GM21360 (cell line): ENCODE measurements around the gene STARD7.
A peak's percentile ranks its signal among the peaks of the same experiment; 100 is the strongest.
"Not testable (repeated sequence)": the region's sequence is repeated elsewhere in the genome, so short reads cannot be mapped to it uniquely, and the experiment has no call there.

Experiments used
- ATAC-seq: cut with Tn5 transposase; IDR thresholded peaks from one replicate; pipeline ENCODE4 v1.9.1; 2021; ENCODE audit warnings: mild to moderate bottlenecking, moderate library complexity; ENCODE audit not compliant: unreplicated experiment

The STARD7 gene

DNA sequence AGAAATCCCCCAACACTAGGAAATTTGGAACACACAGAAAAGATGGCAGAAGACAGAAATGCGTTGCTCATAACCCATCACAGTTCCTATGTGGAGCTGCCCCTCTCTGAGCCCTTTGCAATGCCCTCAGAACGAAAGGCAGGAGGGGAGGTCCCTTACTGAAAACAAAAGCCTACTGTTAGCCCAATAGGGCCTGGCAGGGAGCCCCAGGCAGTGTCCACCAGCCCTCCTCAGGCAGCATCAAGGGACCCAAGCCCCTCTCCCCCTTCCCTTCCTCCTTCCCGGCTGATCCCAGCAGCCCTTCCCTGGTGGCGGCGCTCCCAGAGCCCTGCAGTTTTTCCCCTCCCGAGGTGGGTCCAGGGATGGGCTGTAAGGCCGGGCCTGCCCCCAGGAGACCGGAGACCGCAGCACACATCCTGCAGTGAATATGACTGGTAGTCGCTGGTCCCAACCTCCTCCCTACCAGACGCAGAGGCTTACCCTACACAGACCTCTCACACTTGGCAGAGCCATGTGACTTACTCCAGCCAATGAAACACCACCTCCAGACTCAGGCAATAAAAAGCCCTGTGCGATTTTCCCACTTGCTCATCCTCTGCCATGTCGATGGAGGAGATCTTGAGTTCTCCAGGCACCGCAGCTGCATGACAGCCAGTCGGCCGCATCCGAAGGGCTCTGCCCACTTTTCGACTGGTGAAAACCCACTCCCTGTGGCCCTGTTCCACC, 44.0 kb downstream of the STARD7 start:
- peak; percentile 69 for ATAC-seq

- ATAC-seq: peak; percentile 58
Observed at GRCh38 chr2:96163768-96164429, 44.7 kb downstream of the STARD7 start.

DNA sequence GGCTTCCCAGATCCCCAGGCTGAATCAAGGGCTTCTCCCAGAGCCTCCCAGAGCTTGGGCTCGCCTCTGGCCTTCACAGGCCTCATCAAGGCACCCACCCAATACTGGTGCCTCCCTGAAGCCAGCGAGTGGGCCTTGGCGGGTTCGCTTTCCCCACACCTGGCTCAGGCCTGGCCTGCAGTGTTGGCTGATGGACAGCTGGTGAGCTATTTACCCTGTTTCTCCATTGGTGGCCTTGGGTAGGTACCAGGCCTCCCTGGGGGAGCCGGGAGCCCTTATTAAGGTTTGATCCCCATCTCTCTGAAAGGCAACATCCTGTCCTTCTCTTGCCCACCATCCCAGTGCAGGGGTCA, 45.2 kb downstream of the STARD7 start:
- ATAC-seq: no peak

- no peak for ATAC-seq
Observed at GRCh38 chr2:96161898-96162297, 46.7 kb downstream of the STARD7 start.

GRCh38 chr2:96160366-96160765, 48.3 kb downstream of the STARD7 start:
- ATAC-seq: not testable (repeated sequence)

GRCh38 chr2:96159084-96159830, 49.4 kb downstream of the STARD7 start:
- ATAC-seq: no peak

DNA sequence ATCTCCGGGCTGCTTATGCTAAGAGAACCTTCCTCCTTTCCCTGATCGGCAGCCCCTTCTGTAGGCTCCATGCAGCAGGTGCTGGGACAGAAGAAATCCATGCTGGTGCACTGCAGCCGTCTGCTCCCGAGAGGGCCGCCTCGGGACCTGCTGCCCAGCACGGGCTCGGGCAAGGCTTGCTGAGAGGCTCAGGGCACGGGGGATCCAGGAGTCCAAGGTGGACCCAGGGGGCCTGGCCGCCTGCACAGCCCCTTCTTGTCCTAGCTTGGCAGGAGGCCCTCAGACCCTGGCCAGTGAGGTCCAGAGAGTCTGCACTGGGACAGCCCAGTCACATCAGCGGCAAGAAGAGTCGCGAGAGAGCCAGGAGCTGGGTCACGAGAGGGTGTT, 50.1 kb downstream of the STARD7 start:
- ATAC-seq: no peak

- peak; percentile 64 for ATAC-seq
Observed at GRCh38 chr2:96157649-96158553, 50.7 kb downstream of the STARD7 start.

DNA sequence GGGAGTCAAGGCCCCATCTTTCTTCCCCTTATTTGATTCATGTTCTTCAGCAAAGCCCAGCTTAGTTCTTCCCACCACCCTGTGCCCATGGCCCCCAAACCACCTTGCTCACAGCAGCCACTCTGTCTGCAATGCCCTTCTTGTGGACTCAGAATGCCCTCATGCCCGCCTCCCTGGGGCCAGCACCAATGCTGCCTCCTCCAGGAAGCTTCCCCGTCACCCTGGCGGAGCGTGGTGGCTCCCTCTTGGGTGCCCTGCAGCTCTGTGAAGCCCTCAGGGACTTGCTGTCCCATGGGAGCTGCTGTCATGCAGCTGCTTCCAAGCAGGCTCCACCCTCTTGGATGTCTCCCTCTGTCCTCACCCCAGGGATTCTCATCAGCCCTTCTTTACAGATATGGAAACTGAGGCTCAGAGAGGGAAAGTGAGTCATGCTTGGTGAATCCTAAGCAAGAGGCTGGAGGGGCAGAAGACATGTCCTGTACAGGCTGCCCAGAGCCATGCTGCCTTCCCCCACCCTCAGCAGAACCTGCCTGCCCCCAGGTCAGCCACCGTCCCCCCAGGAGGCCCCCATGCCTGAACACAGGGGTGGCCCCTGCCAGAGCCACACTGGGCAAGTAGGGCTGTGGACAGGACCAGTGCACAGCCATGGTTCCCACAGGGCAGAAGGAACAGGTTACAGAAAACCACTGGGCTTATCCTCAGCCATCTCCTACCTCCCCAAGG, 51.5 kb downstream of the STARD7 start:
- ATAC-seq: peak; percentile 37

DNA sequence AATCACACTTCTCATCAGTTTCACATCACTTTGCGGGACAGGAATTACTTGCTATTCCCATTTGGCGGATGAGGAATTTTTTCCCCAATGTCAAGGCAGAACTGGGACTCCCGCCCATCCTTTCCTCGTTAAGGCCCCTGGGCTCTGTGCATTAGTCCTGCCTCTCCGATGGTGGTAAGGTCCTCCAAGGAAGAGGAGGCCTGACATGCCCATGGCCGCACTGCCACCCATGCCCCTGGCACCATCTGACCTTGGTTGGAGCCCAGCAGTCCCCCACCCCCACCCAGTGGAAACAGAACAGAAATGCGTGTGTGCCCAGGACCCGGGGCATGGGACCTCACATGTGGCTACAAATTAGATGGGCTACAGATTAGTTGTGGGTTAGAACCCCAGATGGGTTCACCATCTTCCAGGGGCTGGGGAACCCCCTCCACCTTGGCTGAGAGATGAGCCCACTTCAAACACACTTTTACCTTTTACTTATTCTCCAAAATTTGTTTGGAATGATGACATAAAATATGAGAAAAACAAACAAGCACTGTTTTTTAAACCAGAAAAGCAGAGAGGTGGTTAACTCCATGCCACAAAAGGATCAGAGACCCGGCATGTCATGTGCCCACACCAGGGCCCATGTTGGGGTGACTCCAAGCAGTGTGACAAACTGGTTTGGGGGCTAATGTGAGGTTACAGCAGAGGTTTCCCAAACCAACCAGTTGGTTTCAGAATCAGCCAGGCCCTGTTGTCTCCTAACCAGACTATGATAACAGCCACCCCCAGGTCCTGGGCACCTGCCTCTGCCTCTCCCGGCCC, 52.4 kb downstream of the STARD7 start:
- no peak for ATAC-seq

DNA sequence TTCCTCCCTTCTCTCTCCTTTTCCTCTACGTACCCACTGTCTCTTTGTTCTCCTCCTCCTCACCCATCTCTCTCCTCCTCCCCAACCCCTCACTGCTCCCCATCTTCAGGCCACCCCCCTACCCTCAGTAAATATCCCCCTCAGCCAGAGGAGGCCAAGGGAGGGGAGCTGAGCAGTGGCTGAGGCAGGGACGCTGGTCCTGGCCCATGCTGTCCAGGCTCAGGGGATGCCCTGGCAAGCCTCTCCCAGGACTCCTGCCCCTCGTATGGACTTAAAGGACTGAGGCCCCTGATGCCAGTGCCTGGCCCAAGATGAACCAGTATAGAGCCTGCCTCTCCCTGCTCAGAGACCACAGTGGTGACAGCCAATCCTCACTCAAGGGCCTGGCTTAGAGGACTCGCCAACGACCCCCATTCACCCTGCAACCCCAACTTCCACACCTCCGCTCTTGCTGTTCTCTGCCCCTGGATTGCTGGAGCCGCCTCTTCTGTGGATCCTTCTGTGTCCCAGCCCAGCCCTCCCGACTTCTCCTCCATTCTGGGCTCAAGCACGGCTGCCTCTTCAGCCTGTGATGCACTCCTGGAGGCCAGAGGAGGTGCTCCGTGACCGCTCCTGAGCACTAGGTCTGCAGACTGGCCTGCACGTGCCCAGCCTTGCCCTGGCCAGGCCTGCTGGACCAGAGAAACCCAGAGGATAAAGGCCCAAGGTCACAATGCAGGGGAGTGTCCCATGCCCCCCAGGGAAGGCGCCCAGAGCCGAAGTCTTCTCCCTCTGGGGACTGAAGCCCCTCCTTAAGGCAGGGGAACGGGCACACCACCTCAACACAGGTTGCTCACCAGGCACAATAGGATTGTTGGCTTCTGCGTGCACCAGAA, 53.9 kb downstream of the STARD7 start:
- no peak for ATAC-seq

DNA sequence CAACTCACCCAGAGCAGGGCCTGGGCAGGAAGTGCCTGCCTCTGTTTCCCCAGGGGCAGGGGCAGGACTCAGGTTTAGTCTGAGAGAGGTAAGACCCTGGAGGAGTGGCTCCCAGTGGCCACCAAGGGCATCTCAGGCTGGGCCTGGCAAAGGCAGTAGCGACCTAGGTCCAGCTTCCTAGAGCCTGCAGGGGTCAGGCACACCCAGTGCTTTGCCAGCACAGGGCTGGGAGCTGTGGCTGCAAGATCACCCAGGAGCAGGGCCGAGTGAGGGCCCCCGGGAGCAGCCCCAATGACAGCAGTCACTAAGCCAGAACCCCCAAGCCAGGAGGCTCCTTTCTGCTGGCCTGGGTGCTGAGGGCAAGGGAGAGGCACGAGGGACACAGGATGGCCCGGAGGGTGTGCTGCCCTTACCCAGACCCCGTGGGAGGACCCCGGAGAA, 54.6 kb downstream of the STARD7 start:
- ATAC-seq: no peak

DNA sequence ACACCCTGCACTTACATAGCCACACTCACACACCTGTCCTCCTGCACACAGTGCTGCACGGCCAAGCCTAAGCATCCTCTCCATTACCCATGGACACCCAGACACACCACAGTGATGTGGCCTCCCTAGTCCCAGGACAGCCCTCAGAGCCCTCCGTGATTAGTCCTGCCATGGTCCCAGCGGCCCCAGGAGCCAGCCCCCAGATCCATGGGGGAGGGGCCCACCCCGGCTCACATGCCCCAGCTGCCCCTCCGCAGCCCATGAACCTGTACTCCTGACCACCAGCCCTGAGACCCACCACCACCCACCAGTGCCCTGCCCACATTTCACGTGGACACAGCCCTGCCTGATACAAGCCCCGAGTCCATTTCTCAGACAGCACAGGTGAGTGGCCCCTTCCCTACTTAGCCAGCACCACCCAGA, 55.3 kb downstream of the STARD7 start:
- ATAC-seq: no peak

DNA sequence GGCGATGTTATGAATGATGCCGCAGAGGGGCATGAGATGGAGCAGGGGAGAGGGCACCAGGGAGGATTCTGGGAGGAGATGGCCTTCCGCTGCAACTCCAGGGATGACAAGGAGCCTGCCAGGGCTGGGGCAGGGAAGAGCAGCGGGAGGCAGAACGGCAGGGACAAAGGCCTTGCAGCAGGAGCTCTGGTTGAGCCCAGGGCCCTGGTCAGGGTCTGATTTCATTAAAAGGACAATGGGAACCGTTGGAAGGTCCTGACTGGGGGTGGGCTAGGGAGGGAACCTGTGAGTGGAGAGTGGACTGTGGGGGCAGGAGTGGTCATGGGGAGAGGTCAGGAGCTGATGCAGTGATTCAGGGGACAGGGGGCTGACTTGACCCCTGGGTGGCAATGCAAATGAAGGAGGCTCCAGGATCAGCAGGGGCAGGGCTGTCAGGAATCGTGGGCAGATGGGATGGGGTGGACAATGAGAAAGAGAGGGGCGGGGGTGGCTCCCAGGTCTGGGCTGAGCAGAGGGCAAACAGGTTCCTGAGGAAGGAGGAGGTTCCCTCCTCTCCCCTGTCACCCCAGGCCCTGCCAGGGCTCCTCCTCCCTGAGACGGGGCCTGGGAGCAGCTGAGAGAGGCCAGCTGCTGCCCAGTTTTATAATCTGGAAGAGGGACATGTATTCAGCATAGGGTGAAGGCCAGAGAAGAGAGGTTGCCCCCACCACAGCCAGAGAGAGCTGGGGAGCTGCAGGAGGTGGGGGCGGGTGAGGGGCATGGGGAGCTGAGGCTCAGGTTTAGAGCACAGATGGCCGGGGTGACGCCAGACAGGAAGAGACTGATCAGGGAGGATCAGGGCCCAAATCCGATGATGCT, 56.1 kb downstream of the STARD7 start:
- no peak for ATAC-seq

GRCh38 chr2:96151595-96152303, 56.9 kb downstream of the STARD7 start:
- ATAC-seq: no peak

GRCh38 chr2:96150791-96151594, 57.6 kb downstream of the STARD7 start:
- ATAC-seq: no peak
